Measurements from ENCODE around the gene SENP2. TPM values are rescaled to one million over a fixed set of nuclear protein-coding genes. Genes with fewer than 3 reads are reported as not detected.

The SENP2 gene
- total RNA-seq, 1 experiment from 2014 or later: 52.7 TPM

- POLR2A ChIA-PET: no interaction called here
- BruUV-seq (replicated peaks): no TSS peak
- Histone ChIP-seq H3K27ac (ENCODE audit: low read length) (no peak overlapping the region), H3K9me3 (ENCODE audit: control insufficient read depth, insufficient read depth, low read depth, low read length) (no peaks in the 10 kb centered on the region), H3K36me3 (ENCODE audit: control insufficient read depth, insufficient read depth, low read length) (no peaks in the 10 kb centered on the region; the same call in 1 of the 2 replicates), H3K4me1 (ENCODE audit: control insufficient read depth, insufficient read depth, low read length) (no peaks in the 10 kb centered on the region), H3K27me3 (ENCODE audit: control insufficient read depth, insufficient read depth, low read length) (no peaks in the 10 kb centered on the region), H3K4me3 (ENCODE audit: low read depth in 2 of 2, low read length in 2 of 2) (no peak overlapping the region)
- DNase-seq (ENCODE audit: low read depth, low spot score) (no peak), ATAC-seq (no peak)
- intact Hi-C loops (cut with micrococcal nuclease; ENCODE audit: unreplicated experiment) (no loop called here), in situ Hi-C loops (cut with HindIII; ENCODE audit: low pct_unique_long_range_greater_than_20kb, low sequenced_read_pairs) (no loop called here)
- CTCF ChIA-PET: no interaction called here
- TF ChIP-seq REST (IDR thresholded peaks at IDR 0.05; ENCODE audit: insufficient read depth in 1 of 2, low read depth in 2 of 2, low read length in 1 of 2) (no peak), SIN3A (IDR thresholded peaks at IDR 0.05; ENCODE audit: borderline replicate concordance, insufficient read depth, low read depth, low read length) (no peak), CTCF (IDR thresholded peaks at IDR 0.05) (no peak), POLR2AphosphoS5 (IDR thresholded peaks at IDR 0.05; ENCODE audit: low read depth, low read length) (no peak), TCF7L2 (IDR thresholded peaks at IDR 0.05; ENCODE audit: low read depth, low read length) (no peak)
These were observed 39.7 kb downstream of the SENP2 start for GRCh38 chr3:185625784-185626183.

- Histone ChIP-seq H3K27ac (ENCODE audit: low read length) (no peak overlapping the region), H3K4me3 (ENCODE audit: low read depth in 2 of 2, low read length in 2 of 2) (no peak overlapping the region), H3K36me3 (ENCODE audit: control insufficient read depth, insufficient read depth, low read length) (no peaks in the 10 kb centered on the region; the same call in 1 of the 2 replicates), H3K27me3 (ENCODE audit: control insufficient read depth, insufficient read depth, low read length) (no peaks in the 10 kb centered on the region), H3K4me1 (ENCODE audit: control insufficient read depth, insufficient read depth, low read length) (no peaks in the 10 kb centered on the region), H3K9me3 (ENCODE audit: control insufficient read depth, insufficient read depth, low read depth, low read length) (no peaks in the 10 kb centered on the region)
- no peak for DNase-seq (ENCODE audit: low read depth, low spot score)
- ChIA-PET CTCF (interaction anchor here (1.7 kb wide), 1 partner anchor 31 kb away, joined by 5 read pairs; no protein-coding TSS in a partner anchor), POLR2A (no interaction called here)
- no peak for TF ChIP-seq SIN3A (IDR thresholded peaks at IDR 0.05; ENCODE audit: borderline replicate concordance, insufficient read depth, low read depth, low read length)
- in situ Hi-C loops (cut with HindIII; ENCODE audit: low pct_unique_long_range_greater_than_20kb, low sequenced_read_pairs): no loop called here
- BruUV-seq (replicated peaks): no TSS peak
- no peak for ATAC-seq
- intact Hi-C loops (cut with micrococcal nuclease; ENCODE audit: unreplicated experiment): no loop called here
These were observed 43.6 kb downstream of the SENP2 start for GRCh38 chr3:185629554-185630181.

GRCh38 chr3:185630182-185630622, 44.1 kb downstream of the SENP2 start:
- ChIA-PET POLR2A (interaction anchor here (0.6 kb wide), 1 partner anchor 20 kb away, joined by 6 read pairs; no protein-coding TSS in a partner anchor), CTCF (interaction anchor here (1.7 kb wide), 1 partner anchor 30 kb away, joined by 5 read pairs; no protein-coding TSS in a partner anchor)
- Histone ChIP-seq H3K4me3 (ENCODE audit: low read depth in 2 of 2, low read length in 2 of 2) (no peak overlapping the region), H3K4me1 (ENCODE audit: control insufficient read depth, insufficient read depth, low read length) (no peaks in the 10 kb centered on the region), H3K27ac (ENCODE audit: low read length) (no peak overlapping the region), H3K27me3 (ENCODE audit: control insufficient read depth, insufficient read depth, low read length) (no peaks in the 10 kb centered on the region), H3K9me3 (ENCODE audit: control insufficient read depth, insufficient read depth, low read depth, low read length) (no peaks in the 10 kb centered on the region), H3K36me3 (ENCODE audit: control insufficient read depth, insufficient read depth, low read length) (no peaks in the 10 kb centered on the region; the same call in 1 of the 2 replicates)
- no peak for TF ChIP-seq POLR2AphosphoS5 (IDR thresholded peaks at IDR 0.05; ENCODE audit: low read depth, low read length)
- no peak for TF ChIP-seq TCF7L2 (IDR thresholded peaks at IDR 0.05; ENCODE audit: low read depth, low read length)
- no peak for TF ChIP-seq CTCF (IDR thresholded peaks at IDR 0.05)
- no peak for TF ChIP-seq SIN3A (IDR thresholded peaks at IDR 0.05; ENCODE audit: borderline replicate concordance, insufficient read depth, low read depth, low read length)
- intact Hi-C loops (cut with micrococcal nuclease; ENCODE audit: unreplicated experiment) (no loop called here), in situ Hi-C loops (cut with HindIII; ENCODE audit: low pct_unique_long_range_greater_than_20kb, low sequenced_read_pairs) (no loop called here)
- DNase-seq (ENCODE audit: low read depth, low spot score) (no peak), ATAC-seq (no peak)
- no TSS peak for BruUV-seq (replicated peaks)
